ENCODE data around the gene FOXD4L6.
"Not testable (repeated sequence)": the region's sequence is repeated elsewhere in the genome, so short reads cannot be mapped to it uniquely, and the experiment has no call there.

Gene FOXD4L6

DNA sequence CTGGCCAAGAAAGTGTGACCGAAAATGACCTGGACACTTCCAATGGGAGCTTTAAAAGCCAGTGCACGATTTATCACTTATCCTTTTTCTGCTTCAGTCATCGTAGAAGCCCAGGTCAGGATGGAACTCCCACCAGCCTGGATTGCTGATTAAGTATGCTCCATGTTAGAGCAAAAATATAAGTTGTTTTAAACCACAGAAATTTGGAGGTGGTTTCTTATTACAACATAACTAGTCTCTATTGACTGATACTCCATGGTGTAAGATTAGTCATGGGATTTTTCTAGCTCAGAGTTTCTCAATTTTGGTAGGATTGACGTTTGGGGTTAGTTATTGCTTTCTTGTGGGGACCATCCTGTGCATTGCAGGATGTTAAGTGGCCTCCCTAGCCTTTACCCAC, 29.7 kb downstream of the FOXD4L6 start:
- DNase-seq, result not testable (repeated sequence)

DNA sequence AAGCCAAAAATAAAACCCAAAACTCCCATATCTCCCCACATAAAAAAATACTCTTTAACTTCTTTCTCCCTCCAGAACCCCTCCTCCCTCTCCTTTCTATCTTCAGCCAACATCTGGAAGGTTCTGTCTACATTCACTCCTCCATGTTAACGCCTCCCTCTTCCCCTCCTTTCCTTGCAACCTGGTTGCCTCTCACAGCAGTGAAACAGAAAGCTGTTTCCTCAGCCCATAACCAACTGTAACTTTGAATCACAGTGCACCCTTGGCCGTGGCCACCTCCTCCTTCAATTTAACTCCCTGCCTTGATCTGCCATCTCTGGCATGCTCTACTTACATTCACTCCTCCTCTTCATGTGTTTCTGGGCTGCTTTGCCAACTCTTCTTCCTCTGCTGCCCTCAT, 33.4 kb downstream of the FOXD4L6 start:
- DNase-seq, result not testable (repeated sequence)

DNA sequence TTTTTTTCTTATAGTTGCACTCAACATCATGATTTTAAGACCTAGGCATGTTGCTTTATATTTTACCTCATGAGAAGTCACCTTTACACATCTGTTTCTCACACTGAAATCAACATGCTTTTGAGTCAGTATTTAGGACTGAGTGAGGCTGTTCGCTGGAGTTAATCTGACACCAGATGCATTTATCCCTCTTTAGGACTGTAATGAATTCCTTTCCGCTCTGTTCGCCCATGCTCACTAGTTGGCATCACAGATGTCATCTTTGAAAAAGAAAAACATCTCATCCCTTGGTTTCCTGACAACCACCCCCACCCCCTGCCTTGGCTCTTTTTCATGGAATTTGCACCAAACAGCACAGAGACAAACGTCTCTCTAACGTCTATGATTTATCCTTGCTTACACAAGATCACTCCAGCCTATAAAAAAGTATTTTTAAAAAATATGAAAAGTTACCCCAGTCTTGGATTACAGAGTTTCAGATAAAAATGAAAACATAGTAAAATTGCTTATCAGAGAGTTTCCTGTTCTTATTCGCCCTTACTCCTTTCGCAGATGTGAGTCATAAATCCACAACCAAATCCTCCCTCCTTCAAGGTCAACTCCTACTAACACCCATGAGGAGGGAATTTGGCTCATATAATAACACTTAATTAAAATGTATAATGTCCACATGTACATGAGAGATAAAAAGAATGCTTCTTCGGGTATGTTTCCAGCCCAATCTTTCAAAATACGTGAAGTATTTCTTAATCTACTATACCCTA, 34.3 kb downstream of the FOXD4L6 start:
- not testable (repeated sequence) for DNase-seq

DNA sequence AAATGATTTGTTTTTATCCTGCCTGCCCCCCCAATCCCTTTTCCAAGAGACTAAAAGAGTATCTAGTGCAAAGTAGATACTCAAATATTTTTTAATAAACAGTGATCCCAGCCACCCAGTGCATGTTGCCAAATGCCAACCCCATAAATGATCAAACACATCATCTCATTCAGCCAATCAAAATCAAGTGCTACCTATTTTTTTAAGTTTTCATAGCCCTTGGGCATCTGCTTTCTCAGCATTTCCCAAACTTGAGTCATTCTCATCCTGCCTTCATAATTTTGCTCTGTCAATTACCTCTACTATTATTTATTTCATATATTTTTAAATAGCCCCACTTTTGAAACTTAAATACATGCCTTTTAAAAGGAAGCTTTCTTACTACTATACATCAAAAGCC, 37.6 kb downstream of the FOXD4L6 start:
- DNase-seq, result not testable (repeated sequence)

DNA sequence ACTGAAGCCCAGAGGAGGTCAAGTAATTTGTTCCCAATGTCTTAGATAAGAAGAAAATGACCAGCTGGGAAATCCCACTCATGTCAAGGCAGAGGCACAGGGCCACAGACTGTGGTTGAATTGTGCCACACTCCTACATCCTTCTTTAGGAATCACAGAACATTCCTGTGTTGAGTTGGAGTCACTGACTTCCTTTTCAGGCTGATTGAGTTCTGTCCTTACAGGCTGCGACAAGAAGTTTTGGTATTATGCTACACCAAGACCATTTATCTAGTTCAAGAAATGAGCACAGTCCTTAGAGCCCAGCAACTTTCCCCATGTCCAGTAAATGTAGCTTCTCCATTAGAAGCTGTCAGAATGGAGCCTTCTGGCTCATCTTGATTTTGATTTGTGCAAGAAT, 38.1 kb downstream of the FOXD4L6 start:
- not testable (repeated sequence) for DNase-seq

DNA sequence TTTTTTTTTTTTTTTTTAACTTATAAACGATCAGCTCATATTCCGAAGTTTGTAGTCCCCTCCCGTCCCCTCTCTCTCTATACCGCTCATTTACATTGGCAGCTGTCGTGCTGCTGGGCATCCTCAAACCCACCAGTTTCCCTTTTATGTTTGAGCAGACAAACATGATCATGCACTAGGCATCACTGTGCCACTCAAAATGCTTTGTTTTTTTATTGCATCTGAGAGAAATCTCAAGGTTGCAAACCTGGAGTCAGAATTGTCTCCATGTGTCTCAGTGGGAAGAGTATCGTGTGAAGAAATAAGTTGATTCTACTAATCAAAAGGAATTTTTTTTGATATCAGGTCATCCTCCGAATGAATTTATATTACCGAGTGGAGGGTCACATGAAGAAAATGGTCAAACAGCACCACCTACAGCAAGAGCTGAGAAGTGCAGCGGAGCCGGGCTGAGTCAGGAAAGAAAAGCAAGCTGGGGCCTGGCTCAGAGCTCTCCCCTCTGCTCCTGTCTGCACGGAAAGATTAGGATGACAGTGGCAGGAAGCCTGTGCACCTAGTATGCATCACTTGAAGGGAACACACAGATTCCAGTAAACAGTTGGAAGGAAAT, 39.9 kb downstream of the FOXD4L6 start:
- DNase-seq, result not testable (repeated sequence)

DNA sequence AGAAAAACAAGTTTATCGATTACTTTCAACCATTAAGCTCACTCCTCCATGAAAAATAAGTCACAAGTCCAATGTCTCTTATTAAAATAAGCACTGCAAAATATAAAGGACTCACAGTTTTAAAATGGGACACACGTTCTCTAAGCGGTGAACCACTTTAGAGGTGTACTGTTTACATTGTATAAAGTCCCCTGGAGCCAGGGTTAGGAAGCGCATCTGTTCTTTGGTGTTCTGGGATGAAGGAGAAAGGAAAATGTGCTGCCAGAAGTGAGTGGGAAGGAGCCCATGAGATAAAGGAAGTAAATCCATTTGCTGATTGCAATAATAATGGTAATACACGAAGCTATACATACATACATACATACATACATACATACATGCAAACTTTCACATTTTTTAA, 40.6 kb downstream of the FOXD4L6 start:
- DNase-seq, result not testable (repeated sequence)

DNA sequence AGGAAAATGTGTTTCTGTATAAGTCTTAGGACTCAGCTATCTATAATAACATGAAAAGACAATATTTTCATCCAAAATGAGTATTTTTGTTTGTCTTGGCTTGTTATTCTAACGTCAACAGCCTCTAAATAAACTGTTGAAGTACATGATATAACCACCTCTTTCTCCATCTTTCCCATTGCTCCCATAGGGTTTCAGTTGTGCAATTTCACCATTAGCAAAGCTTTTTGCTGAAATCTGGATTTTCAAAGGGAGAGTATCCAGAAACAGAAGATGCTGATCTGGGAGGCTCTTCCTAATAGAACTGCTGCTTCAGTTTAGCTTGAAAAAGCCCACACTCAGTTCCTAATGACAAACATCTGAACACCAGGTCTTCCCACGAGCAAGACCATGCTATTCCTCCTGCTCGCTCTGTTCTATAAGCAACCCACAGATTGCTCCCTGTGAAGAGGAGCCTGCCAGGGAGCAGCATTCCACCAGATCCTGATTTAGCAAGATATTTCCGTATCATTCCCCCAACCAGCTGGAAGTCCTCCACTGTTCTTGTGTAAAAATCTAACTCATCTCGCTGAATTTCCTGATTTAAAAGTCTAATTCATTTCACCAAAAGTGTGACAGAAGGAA, 41.2 kb downstream of the FOXD4L6 start:
- not testable (repeated sequence) for DNase-seq

DNA sequence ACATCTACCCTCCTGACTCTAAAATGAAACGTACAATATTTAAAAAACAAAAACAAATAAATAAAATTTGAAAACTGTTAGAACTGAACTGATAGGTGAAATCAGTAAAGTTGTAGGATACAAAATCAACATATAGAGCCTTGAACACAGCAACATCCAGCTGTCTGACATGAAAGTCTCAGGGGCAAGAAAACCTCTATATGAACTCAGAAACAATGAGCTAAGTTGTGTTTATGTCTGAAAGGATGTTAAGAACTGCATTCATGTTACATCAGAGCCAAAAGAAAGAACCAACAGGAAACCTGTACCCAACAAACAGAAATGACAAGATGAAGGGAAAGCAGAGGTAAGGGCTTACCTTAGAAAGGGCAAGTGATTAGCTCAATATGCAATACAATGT, 41.8 kb downstream of the FOXD4L6 start:
- not testable (repeated sequence) for DNase-seq

DNA sequence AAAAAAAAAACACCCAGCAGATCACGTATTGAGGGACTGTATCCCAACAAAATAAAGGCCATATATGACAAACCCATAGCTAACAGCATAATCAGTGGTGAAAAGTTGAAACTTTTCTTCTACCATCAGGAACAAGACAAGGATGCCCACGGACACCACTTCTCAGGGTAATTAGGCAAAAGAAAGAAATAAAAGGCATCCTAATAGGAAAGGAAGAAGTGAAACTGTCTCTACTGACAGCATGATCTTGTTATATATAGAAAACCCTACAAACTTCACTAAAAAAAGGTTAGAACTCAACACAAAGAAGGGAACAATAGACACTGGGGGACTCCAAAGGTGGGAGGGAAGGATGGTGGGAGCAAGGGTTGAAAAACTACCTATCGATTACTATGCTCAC, 42.3 kb downstream of the FOXD4L6 start:
- not testable (repeated sequence) for DNase-seq

DNA sequence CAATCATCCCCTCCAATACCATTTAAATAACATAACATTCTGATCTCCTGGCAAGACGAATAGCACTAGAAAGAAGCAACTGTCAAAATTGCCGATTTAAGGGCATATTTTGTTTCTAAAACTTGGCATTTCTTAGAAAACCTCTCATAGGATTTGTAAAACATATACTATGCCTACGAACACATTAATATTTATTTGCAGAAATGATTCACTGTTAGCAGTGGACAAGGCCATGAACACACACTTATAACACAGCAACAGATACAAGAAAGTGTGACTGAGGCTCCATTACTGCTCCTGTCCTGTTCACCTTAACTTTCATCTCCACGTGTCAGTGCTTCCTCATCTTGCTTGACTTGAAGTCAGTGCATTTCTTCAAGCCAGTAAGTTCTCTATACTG, 46.1 kb downstream of the FOXD4L6 start:
- DNase-seq, result not testable (repeated sequence)

DNA sequence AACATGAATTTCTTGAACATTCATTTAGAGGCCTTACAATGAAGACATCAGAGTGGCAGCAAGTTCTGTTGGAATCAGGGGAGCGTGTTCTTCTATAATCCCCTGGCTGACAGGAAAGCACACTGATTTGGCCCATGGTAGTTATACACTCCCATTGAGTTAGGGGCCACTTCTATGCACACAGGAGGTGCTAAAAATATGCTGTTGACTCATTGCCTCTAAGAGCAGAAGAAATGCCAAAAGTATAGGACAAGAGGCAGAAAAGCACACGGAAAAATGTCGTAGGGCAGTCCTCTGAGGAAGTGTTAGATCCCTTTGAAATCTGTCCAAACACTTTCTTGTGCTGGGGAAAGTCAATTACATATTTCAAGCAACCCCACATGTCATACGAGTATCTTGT, 49.0 kb downstream of the FOXD4L6 start:
- DNase-seq, result not testable (repeated sequence)

DNA sequence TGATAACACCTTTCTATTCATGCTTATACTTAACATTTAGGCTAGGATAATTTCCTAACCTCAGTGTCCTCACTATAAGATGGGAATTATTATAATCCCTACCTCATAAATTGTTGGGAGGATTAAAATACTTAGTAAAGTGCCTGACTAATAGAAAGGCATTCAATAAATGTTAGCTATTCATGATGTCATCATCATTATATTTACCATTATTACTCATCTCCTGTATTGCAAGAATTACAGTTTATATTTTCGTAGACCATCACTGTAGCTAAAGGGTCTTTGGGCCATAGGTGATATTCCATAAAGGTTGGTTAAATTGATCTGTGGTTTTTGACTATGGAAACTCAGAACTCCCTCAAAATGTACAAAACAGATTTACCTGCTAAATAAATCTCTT, 50.9 kb downstream of the FOXD4L6 start:
- DNase-seq, result not testable (repeated sequence)

Data from cerebellar nuclear complex (tissue), 1 donor.